Amygdala (tissue), 56 donors: ENCODE results near the gene IGSF6.
A peak's percentile ranks its signal among the peaks of the same experiment; 100 is the strongest.
"Not testable (repeated sequence)": the region's sequence is repeated elsewhere in the genome, so short reads cannot be mapped to it uniquely, and the experiment has no call there.

Experiments used
- DNase-seq, 56 donors: peaks; one replicate each; lab custom pipeline; 2025; lab: John Stamatoyannopoulos, UW

The IGSF6 gene

DNA sequence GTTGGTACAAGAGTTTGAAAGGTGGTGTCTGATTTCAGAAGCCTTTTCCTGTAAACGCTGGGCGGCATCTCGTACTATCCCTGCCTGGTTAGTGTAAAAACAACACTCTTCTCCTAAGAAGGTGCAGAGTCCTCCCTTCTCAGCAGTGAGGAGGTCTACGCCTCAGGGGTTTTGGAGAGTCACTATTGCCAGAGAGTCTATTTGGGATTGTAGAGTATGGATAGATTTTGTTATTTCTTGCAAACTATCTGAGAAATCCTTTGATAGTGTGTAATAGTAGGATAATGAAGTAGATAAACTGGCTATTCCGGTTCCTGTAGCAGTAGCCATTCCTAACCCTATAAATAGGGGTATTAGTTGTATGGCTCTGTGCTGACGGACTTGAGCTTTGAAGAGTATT is 21.5 kb downstream of the IGSF6 start:
- not testable (repeated sequence) for DNase-seq

DNA sequence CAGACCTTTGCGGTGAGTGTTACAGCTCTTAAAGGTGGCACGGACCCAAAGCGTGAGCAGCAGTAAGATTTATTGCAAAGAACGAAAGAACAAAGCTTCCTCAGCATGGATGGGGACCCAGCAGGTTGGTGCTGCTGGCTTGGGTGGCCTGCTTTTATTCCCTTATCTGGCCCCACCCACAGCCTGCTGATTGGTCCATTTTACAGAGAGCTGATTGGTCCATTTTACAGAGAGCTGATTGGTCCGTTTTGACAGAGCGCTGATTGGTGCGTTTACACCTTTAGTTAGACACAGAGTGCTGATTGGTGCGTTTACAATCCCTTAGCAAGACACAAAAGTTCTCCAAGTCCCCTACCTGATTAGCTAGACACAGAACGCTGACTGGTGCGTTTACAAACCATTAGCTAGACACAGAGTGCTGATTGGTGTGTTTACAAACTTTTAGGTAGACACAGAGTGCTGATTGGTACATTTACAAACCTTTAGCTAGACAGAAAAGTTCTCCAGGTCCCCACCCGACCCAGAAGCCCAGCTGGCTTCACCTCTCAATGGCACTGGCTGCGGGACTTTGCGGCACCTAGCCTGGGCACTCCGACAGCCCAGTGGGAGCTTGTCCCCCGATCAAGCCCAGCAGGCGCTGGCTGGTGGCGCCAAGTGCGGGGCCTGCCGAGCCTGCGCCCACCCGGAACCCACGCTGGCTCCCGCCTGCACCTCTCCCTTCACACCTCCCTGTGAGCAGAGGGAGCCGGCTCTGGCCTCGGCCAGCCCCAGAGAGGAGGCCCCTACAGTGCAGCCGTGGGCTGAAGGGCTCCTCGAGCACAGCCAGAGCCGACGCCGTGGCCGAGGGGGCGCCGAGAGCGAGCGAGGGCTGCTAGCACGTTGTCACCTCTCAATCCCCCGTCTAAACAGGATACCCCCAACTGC is 22.5 kb downstream of the IGSF6 start:
- not testable (repeated sequence) for DNase-seq

DNA sequence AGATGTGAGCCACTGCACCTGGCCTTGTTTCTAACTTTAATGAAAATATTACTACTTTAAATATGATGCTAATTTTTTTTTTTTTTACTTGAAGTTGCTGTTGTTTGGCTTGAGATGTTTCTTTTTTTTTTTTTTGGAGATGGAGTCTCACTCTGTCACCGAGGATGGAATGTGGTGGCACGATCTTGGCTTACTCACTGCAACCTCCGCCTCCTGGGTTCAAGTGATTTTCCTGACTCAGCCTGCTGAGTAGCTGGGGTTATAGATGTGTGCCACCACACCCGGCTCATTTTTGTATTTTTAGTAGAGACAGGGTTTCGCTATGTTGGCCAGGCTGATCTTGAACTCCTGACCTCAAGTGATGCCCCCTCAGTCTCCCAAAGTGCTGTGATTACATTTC is 23.6 kb downstream of the IGSF6 start:
- no peak for DNase-seq

- no peak for DNase-seq
Observed at GRCh38 chr16:21628121-21628726, 24.2 kb downstream of the IGSF6 start.

- DNase-seq: peak in 12 of 56 donors; percentile 5 to 31 (median 21)
Observed at GRCh38 chr16:21626659-21627277, 25.6 kb downstream of the IGSF6 start.

DNA sequence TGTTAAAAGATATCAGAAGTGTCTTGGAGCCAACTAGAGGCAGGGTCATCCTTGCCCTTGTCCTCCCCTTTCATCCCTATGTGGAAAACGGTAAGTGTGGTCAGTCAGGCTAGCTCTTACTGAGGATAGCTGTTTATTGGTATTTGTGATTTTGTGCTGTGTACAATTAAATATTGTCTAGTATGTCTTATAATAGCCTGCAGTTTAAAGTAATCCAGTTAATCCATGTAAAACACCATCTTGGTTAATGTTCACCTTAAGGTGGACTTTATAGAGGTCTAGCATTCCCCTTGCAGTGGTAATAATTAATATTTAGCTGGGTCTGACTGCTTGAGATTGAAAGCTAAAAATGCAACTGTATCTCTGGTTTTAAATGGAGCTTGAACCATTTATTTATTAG is 27.4 kb downstream of the IGSF6 start:
- DNase-seq: no peak

GRCh38 chr16:21622545-21622944 is 29.9 kb downstream of the IGSF6 start:
- no peak for DNase-seq

DNA sequence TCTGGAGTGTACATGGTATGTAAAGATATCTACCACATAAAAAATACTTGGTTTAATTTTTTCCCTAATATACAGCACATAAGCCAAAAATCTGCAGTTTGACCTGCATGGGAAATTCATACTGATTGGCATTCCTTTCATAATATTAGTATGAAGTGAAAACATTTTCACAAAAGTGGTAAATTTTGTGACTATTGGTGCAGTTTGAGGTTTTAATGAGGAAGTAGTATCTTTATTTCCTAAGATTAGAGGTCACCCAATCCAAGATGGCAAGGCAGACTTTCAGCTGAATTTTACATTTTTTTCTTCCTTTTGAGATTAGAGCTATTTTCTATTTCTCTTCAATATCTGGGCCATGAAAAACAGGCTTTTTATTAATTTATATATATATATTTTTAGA is 31.8 kb downstream of the IGSF6 start:
- no peak for DNase-seq

GRCh38 chr16:21619765-21620425 is 32.5 kb downstream of the IGSF6 start:
- no peak for DNase-seq

DNA sequence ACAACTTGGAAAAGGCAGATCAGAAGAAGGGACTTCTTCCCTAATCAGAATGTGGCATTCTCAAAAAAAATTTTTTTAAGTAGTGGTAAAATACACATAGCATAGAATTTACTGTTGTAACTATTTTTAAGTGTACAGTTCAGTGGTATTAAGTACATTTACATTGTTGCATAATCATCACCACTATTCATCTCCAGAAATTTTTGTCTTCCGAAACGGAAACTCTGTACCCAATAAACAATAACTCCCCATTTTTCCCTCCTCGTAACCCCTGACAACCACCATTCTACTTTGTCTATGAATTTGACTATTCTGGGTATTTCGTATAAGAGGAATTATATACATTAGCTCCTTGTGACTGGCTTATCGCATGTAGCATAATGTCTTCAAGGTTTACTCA is 34.1 kb downstream of the IGSF6 start:
- no peak for DNase-seq

DNA sequence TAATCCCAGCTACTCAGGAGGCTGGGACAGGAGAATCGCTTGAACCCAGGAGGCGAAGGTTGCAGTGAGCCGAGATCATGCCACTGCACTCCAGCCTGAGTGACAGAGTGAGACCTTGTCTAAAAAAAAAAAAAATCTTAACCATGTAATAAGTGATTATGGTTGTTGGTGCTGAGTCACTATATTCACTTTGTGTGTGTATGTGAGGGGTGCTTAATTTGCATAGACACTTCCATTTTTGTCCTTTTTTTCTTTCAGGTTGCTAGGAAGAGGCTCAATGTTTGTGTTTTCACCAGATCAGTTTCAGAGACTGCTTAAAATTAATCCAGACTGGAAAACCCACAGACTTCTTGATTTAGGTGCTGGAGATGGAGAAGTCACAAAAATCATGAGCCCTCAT is 34.8 kb downstream of the IGSF6 start:
- no peak for DNase-seq

GRCh38 chr16:21614896-21615295 is 37.5 kb downstream of the IGSF6 start:
- no peak for DNase-seq

DNA sequence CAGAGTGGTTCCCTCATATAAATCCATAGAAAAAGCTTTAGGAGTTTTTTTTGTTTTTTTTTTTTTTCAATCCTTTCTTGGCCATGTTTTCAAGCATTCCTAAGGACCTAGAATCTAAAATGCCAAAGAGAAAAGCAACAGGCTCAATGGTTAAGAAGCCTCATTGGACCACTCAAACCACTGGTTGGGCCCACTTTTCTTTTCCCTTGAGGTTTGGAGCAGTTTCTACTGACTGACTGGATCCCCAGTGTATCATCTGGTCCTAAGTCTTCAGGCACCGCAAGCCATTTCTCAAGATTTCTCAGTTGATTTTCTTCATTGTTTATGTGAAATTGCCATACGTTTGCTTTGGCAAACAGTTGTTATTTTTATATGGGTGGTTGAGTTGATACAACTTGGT is 38.6 kb downstream of the IGSF6 start:
- no peak for DNase-seq

DNA sequence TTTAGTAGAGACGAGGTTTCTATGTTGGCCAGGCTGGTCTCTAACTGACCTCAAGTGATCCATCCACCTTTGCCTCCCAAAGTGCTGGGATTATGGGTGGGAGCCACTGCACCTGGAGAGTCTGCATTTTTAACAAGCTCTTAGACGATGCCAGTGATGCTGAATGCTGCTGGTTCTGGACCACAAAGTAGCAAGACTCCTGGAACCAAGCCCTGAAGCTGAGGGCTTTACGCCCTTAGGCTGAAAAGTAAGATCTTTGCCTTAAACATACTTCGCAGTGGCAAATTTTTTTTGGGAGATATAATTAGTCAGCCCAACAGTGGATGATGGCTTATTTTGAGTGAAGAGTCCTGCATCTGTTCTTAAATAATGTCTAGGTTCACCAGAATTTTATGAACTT is 39.0 kb downstream of the IGSF6 start:
- DNase-seq: no peak

GRCh38 chr16:21611556-21612384 is 40.6 kb downstream of the IGSF6 start:
- no peak for DNase-seq

DNA sequence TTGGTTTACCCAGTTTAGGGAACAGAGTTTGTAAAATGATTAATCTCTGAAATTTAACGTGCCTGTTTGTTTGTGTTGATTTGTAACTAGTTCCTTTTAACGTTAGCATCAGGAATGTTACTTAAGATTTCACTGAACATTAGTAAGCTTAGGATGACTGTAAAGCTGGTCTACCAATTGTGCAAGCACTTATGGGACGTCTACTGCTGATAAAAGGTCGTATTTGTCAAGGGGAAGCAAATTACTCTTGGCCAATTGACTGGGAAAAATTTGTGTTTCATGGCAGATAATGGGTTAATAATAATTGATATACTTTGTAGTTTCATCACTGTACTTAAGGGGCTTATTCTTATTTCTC is 41.2 kb downstream of the IGSF6 start:
- DNase-seq: no peak

DNA sequence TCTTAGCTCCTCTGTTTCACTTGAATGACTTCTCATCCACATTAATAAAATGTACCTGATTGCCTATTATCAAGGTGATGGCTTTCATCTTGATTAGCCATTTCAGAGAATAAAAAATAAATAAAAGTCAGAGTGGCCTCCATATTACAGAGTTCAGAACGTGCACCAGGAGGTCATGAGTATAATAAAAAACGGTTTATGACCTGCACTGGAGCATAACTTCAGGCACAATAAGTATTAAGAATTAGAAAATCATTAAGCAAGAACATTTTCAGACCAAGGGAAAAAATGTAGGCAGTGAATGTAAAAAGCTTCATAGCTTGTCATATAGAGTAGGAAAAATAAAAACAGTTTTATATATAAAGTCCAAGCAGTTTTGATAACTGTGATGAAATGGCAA is 41.6 kb downstream of the IGSF6 start:
- DNase-seq: no peak

- no peak for DNase-seq
Observed at GRCh38 chr16:21610006-21610544, 42.3 kb downstream of the IGSF6 start.

DNA sequence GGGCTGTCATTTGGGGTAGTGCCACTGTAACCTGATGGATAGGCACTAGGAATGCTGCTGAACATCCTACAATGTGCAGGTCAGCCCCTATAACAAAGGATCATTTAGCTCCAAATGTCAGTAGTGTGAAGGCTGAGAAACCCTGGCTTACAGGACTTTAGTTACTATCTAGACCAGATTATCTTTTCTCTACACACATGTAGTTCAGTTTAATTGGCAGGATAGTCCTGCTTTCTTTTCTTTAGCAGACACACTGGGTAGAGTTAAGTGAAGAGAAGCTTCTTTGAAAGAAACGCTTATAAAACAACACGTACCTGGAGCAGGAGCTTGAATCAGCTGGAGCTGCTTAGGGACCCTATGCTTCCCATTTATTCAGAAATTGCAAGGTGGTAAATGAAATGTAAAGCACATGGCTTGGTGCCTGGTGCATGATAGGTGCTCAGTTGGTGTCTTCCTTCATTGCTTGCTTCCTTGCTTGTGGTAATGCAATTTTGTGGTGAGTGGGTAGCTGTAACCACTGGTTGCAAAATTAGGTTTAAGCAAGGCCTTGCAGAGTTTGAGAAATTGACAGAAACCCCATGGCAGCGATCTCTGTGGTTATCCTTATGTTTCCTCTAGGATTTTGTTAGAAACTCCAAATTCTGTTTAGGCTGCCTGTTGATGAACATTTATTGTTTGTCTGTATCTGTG is 43.6 kb downstream of the IGSF6 start:
- no peak for DNase-seq
